Fibroblast of lung (primary cell): ENCODE results near the gene SUGP2. TPM values are rescaled to one million over a fixed set of nuclear protein-coding genes. Genes with fewer than 3 reads are reported as not detected.

Source experiments
- DNase-seq, 2 donors: peaks; one replicate each; pipeline versions ENCODE4 v3.0.0 to v3.0.0-alpha.2; 2010; ENCODE audit warnings: low read depth in 2 of 2
- H2AFZ ChIP-seq: 2 replicates; pipeline ENCODE4 v1.5.1; 2012; ENCODE audit warnings: low read length, control low read depth, inconsistent platforms
- H3K27ac ChIP-seq: 2 replicates; pipeline ENCODE4 v1.5.1; 2011; ENCODE audit warnings: low read length, control low read depth; ENCODE audit not compliant: insufficient read depth
- H3K27me3 ChIP-seq: 2 replicates; pipeline ENCODE4 v1.5.1; 2011; ENCODE audit warnings: mild to moderate bottlenecking, low read length; ENCODE audit not compliant: control insufficient read depth, insufficient read depth
- H3K36me3 ChIP-seq: 2 replicates; pipeline ENCODE4 v1.5.1; 2011; ENCODE audit warnings: low read length; ENCODE audit not compliant: control insufficient read depth, insufficient read depth
- H3K4me1 ChIP-seq: 2 replicates; pipeline ENCODE4 v1.5.1; 2011; ENCODE audit warnings: low read length; ENCODE audit not compliant: control insufficient read depth, insufficient read depth; ENCODE audit errors: extremely low read depth
- H3K4me2 ChIP-seq: 2 replicates; pipeline ENCODE4 v1.5.1; 2011; ENCODE audit warnings: low read length, control low read depth; ENCODE audit not compliant: insufficient read depth; ENCODE audit errors: extremely low read depth
- H3K4me3 ChIP-seq, 4 experiments: fragments of 200-600 bp in 1 of 4; sonication (generic) in 1 of 4; replicated peaks in 1 of 4; 2 replicates each; pipeline ENCODE4 v1.5.1; 2011 to 2016; ENCODE audit warnings: low read length in 4 of 4, low read depth in 3 of 4, mild to moderate bottlenecking in 3 of 4, control low read depth in 2 of 4, inconsistent platforms in 1 of 4, mixed read lengths in 1 of 4; ENCODE audit not compliant: insufficient read depth in 1 of 4; ENCODE audit errors: control extremely low read depth in 1 of 4
- H3K79me2 ChIP-seq: 2 replicates; pipeline ENCODE4 v1.5.1; 2012; ENCODE audit warnings: mild to moderate bottlenecking, low read length, inconsistent platforms; ENCODE audit not compliant: control insufficient read depth, insufficient read depth
- H3K9ac ChIP-seq: 2 replicates; pipeline ENCODE4 v1.5.1; 2011; ENCODE audit warnings: mild to moderate bottlenecking, low read length, control low read depth; ENCODE audit not compliant: insufficient read depth
- H3K9me3 ChIP-seq: 2 replicates; pipeline ENCODE4 v1.5.1; 2012; ENCODE audit warnings: low read depth, low read length; ENCODE audit not compliant: control insufficient read depth, insufficient read depth
- H4K20me1 ChIP-seq: 2 replicates; pipeline ENCODE4 v1.5.1; 2011; ENCODE audit warnings: low read length; ENCODE audit not compliant: control insufficient read depth, insufficient read depth; ENCODE audit errors: extremely low read depth
- EZH2 ChIP-seq: IDR thresholded peaks from 2 replicates; pipeline ENCODE4 v1.5.1; 2012; ENCODE audit warnings: low read length, control low read depth, mild to moderate bottlenecking; ENCODE audit errors: missing control alignments
- polyA plus RNA-seq, 2 donors: library from polyadenylated mRNA; depleted of rRNA in 1 of 2; stranded (reverse) in 1 of 2; unstranded in 1 of 2; fragments of >200 nt; gene quantifications; 2 replicates each; pipeline ENCODE4 v1.2.1, GENCODE V29; 2011 to 2012; ENCODE audit warnings: missing spikeins in 1 of 2
- total RNA-seq: library from RNA; depleted of rRNA; stranded (reverse); fragments of >200 nt; gene quantifications from 2 replicates; pipeline ENCODE4 v1.2.1, GENCODE V29; 2014
- TF ChIP-seq, protein P1 (sequence below), 2 donors: IDR thresholded peaks in 1 of 2; conservative IDR thresholded peaks in 1 of 2; 1 replicate in 1 of 2; 2 replicates in 1 of 2; pipeline ENCODE4 v1.5.1; 2011 to 2012; ENCODE audit warnings: low read length in 2 of 2, control low read depth in 1 of 2, inconsistent platforms in 1 of 2, low read depth in 1 of 2, mild to moderate bottlenecking in 1 of 2

Gene SUGP2
- total and polyA plus RNA-seq, 2 donors (not counting 1 experiment from before 2014, with no cell fraction given) = 29.2 to 31.4 TPM

DNA sequence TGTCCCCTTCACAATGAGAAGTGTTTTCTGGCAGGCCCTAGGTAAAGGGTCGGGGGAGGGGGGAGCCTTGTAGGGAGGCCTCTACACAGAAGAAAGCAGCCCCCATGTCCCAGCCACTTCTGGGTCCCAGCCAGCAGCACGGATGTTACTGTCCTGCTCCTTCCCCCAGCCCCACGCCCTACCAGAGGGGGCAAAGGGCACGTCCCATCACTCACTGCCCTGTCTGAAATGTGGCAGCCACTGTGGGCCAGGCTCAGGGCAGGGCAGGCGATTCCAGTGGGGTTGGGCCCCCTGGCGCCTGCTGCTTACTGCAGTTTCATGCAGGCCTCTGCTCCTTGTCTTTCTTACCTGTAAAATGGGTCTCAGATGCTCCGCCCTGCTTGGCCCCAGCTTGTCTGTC is 24.4 kb upstream of the SUGP2 start:
- Histone ChIP-seq H3K9ac (no peak overlapping the region), H4K20me1 (no peaks in the 10 kb centered on the region), H3K9me3 (no peaks in the 10 kb centered on the region), H2AFZ (no peak overlapping the region), H3K27ac (no peak overlapping the region), H3K4me3 (no peak overlapping the region), H3K4me2 (no peak overlapping the region), H3K27me3 (no peaks in the 10 kb centered on the region), H3K4me1 (peaks cover 8% of the 10 kb centered on the region), H3K36me3 (peaks cover 27% of the 10 kb centered on the region), H3K79me2 (no peaks in the 10 kb centered on the region)
- TF ChIP-seq, protein P1, sequence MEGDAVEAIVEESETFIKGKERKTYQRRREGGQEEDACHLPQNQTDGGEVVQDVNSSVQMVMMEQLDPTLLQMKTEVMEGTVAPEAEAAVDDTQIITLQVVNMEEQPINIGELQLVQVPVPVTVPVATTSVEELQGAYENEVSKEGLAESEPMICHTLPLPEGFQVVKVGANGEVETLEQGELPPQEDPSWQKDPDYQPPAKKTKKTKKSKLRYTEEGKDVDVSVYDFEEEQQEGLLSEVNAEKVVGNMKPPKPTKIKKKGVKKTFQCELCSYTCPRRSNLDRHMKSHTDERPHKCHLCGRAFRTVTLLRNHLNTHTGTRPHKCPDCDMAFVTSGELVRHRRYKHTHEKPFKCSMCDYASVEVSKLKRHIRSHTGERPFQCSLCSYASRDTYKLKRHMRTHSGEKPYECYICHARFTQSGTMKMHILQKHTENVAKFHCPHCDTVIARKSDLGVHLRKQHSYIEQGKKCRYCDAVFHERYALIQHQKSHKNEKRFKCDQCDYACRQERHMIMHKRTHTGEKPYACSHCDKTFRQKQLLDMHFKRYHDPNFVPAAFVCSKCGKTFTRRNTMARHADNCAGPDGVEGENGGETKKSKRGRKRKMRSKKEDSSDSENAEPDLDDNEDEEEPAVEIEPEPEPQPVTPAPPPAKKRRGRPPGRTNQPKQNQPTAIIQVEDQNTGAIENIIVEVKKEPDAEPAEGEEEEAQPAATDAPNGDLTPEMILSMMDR (conservative IDR thresholded peaks at IDR 0.05 in 1 of 2, IDR thresholded peaks at IDR 0.05 in 1 of 2; ENCODE audit: low read depth in 1 of 2, low read length in 2 of 2) = no peak
- TF ChIP-seq EZH2 = no peak
- no peak for DNase-seq

DNA sequence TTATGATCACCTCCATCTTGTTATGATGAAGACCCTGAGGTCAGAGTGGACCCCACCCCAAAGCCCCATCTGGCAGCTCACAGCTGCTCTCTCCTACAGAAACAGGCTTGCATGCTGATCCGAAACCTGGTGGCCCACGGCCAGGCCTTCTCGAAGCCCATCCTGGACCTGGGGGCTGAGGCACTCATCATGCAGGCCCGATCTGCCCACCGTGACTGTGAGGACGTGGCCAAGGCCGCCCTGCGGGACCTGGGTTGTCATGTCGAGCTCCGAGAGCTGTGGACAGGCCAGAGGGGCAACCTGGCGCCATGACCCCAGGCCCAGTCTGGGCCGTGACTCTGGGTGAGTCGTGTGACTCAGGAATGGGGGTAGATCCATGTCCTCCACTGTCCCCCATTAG is 24.0 kb upstream of the SUGP2 start:
- H3K4me1 ChIP-seq = peaks cover 4% of the 10 kb centered on the region
- no peak overlapping the region for H3K4me2 ChIP-seq
- no peak for DNase-seq
- H2AFZ ChIP-seq = no peak overlapping the region
- no peak overlapping the region for H3K27ac ChIP-seq
- no peaks in the 10 kb centered on the region for H4K20me1 ChIP-seq
- H3K27me3 ChIP-seq = no peaks in the 10 kb centered on the region
- no peaks in the 10 kb centered on the region for H3K9me3 ChIP-seq
- no peak overlapping the region for H3K4me3 ChIP-seq
- H3K79me2 ChIP-seq = no peaks in the 10 kb centered on the region
- peaks cover 30% of the 10 kb centered on the region for H3K36me3 ChIP-seq
- TF ChIP-seq, protein P1 (conservative IDR thresholded peaks at IDR 0.05 in 1 of 2, IDR thresholded peaks at IDR 0.05 in 1 of 2; ENCODE audit: low read depth in 1 of 2, low read length in 2 of 2) = no peak
- no peak for TF ChIP-seq EZH2
- H3K9ac ChIP-seq = no peak overlapping the region

GRCh38 chr19:19056636-19057275 is 23.4 kb upstream of the SUGP2 start:
- H3K9ac ChIP-seq = no peak overlapping the region
- no peak for TF ChIP-seq EZH2
- TF ChIP-seq, protein P1 (conservative IDR thresholded peaks at IDR 0.05 in 1 of 2, IDR thresholded peaks at IDR 0.05 in 1 of 2; ENCODE audit: low read depth in 1 of 2, low read length in 2 of 2) = no peak
- H3K36me3 ChIP-seq = peaks cover 35% of the 10 kb centered on the region
- H3K9me3 ChIP-seq = no peaks in the 10 kb centered on the region
- H3K4me2 ChIP-seq = no peak overlapping the region
- no peak for DNase-seq
- H4K20me1 ChIP-seq = no peaks in the 10 kb centered on the region
- no peak overlapping the region for H3K4me3 ChIP-seq
- no peaks in the 10 kb centered on the region for H3K4me1 ChIP-seq
- no peaks in the 10 kb centered on the region for H3K79me2 ChIP-seq
- H3K27ac ChIP-seq = no peak overlapping the region
- H2AFZ ChIP-seq = no peak overlapping the region
- H3K27me3 ChIP-seq = no peaks in the 10 kb centered on the region
